ENCODE results near the gene USP43.

USP43 gene

DNA sequence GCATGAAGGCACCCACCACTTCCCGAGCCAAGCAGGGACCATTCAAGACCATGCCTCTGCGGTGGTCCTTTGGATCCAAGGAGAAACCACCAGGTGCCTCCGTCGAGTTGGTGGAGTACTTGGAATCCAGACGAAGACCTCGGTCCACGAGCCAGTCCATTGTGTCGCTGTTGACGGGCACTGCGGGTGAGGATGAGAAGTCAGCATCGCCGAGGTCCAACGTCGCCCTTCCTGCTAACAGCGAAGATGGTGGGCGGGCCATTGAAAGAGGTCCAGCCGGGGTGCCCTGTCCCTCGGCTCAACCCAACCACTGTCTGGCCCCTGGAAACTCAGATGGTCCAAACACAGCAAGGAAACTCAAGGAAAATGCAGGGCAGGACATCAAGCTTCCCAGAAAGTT is 82.7 kb downstream of the USP43 start (continued):
- TF ChIP-seq, protein P1, sequence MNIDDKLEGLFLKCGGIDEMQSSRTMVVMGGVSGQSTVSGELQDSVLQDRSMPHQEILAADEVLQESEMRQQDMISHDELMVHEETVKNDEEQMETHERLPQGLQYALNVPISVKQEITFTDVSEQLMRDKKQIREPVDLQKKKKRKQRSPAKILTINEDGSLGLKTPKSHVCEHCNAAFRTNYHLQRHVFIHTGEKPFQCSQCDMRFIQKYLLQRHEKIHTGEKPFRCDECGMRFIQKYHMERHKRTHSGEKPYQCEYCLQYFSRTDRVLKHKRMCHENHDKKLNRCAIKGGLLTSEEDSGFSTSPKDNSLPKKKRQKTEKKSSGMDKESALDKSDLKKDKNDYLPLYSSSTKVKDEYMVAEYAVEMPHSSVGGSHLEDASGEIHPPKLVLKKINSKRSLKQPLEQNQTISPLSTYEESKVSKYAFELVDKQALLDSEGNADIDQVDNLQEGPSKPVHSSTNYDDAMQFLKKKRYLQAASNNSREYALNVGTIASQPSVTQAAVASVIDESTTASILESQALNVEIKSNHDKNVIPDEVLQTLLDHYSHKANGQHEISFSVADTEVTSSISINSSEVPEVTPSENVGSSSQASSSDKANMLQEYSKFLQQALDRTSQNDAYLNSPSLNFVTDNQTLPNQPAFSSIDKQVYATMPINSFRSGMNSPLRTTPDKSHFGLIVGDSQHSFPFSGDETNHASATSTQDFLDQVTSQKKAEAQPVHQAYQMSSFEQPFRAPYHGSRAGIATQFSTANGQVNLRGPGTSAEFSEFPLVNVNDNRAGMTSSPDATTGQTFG (tag by site-specific recombination; IDR thresholded peaks at IDR 0.05; ENCODE audit: borderline replicate concordance): no peak
- no peak for TF ChIP-seq ZNF623 (tag by site-specific recombination; IDR thresholded peaks at IDR 0.05)
- no peak for TF ChIP-seq TCF7L2 (IDR thresholded peaks at IDR 0.05; ENCODE audit: borderline replicate concordance, low read depth, low read length)

GRCh38 chr17:9728564-9728963 is 83.2 kb downstream of the USP43 start:
- POLR2A ChIA-PET: no interaction called here
- Histone ChIP-seq H3K27ac (ENCODE audit: extremely low read depth, low read depth, low read length) (no peak overlapping the region), H3K36me3 (ENCODE audit: control insufficient read depth in 2 of 2, insufficient read depth in 1 of 2, low read length in 2 of 2) (peaks cover 0 to 9% of the 10 kb centered on the region in 2 experiments; a peak in 1 of 3 replicates), H3K4me1 (ENCODE audit: control insufficient read depth, insufficient read depth, low read length) (no peaks in the 10 kb centered on the region), H3K4me3 (ENCODE audit: low read depth, low read length) (no peak overlapping the region), H3K9me3 (ENCODE audit: control insufficient read depth, insufficient read depth, low read depth, low read length) (no peaks in the 10 kb centered on the region)
- TF ChIP-seq SCRT1 (tag by site-specific recombination; IDR thresholded peaks at IDR 0.05; ENCODE audit: borderline replicate concordance) (no peak), PBX3 (CRISPR knock-in tag; IDR thresholded peaks at IDR 0.05) (no peak), ZNF211 (tag by site-specific recombination; IDR thresholded peaks at IDR 0.05; ENCODE audit: low read depth) (no peak), ZNF157 (tag by site-specific recombination; IDR thresholded peaks at IDR 0.05) (no peak), GLI4 (tag by site-specific recombination; IDR thresholded peaks at IDR 0.05) (no peak), ZNF155 (tag by site-specific recombination; IDR thresholded peaks at IDR 0.05) (no peak), ATF2 (tag by site-specific recombination; IDR thresholded peaks at IDR 0.05; ENCODE audit: low read depth) (no peak), GLIS2 (tag by site-specific recombination; IDR thresholded peaks at IDR 0.05) (no peak), ZNF664 (tag by site-specific recombination; IDR thresholded peaks at IDR 0.05) (no peak), GLI2 (tag by site-specific recombination; IDR thresholded peaks at IDR 0.05; ENCODE audit: borderline replicate concordance, low read depth) (no peak), ZNF473 (tag by site-specific recombination; IDR thresholded peaks at IDR 0.05) (no peak), ZNF660 (tag by site-specific recombination; IDR thresholded peaks at IDR 0.05) (no peak)
- TF ChIP-seq, protein P2, sequence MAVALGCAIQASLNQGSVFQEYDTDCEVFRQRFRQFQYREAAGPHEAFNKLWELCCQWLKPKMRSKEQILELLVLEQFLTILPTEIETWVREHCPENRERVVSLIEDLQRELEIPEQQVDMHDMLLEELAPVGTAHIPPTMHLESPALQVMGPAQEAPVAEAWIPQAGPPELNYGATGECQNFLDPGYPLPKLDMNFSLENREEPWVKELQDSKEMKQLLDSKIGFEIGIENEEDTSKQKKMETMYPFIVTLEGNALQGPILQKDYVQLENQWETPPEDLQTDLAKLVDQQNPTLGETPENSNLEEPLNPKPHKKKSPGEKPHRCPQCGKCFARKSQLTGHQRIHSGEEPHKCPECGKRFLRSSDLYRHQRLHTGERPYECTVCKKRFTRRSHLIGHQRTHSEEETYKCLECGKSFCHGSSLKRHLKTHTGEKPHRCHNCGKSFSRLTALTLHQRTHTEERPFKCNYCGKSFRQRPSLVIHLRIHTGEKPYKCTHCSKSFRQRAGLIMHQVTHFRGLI (tag by site-specific recombination; IDR thresholded peaks at IDR 0.05): no peak
- TF ChIP-seq, protein P3, sequence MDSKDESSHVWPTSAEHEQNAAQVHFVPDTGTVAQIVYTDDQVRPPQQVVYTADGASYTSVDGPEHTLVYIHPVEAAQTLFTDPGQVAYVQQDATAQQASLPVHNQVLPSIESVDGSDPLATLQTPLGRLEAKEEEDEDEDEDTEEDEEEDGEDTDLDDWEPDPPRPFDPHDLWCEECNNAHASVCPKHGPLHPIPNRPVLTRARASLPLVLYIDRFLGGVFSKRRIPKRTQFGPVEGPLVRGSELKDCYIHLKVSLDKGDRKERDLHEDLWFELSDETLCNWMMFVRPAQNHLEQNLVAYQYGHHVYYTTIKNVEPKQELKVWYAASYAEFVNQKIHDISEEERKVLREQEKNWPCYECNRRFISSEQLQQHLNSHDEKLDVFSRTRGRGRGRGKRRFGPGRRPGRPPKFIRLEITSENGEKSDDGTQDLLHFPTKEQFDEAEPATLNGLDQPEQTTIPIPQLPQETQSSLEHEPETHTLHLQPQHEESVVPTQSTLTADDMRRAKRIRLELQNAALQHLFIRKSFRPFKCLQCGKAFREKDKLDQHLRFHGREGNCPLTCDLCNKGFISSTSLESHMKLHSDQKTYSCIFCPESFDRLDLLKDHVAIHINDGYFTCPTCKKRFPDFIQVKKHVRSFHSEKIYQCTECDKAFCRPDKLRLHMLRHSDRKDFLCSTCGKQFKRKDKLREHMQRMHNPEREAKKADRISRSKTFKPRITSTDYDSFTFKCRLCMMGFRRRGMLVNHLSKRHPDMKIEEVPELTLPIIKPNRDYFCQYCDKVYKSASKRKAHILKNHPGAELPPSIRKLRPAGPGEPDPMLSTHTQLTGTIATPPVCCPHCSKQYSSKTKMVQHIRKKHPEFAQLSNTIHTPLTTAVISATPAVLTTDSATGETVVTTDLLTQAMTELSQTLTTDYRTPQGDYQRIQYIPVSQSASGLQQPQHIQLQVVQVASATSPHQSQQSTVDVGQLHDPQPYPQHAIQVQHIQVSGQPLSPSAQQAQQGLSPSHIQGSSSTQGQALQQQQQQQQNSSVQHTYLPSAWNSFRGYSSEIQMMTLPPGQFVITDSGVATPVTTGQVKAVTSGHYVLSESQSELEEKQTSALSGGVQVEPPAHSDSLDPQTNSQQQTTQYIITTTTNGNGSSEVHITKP (tag by site-specific recombination; IDR thresholded peaks at IDR 0.05): no peak
- CTCF ChIA-PET: interaction anchor here (0.5 to 4.8 kb wide), 42 partner anchors 10 to 776 kb away, joined by 3 to 30 read pairs (median 4); partner anchors contain the start of gene CFAP52

Measured in HEK293 (cell line).